Measurements from ENCODE around the gene MFAP2.
A peak's percentile ranks its signal among the peaks of the same experiment; 100 is the strongest.
"Not testable (repeated sequence)": the region's sequence is repeated elsewhere in the genome, so short reads cannot be mapped to it uniquely, and the experiment has no call there.

MFAP2 gene

DNA sequence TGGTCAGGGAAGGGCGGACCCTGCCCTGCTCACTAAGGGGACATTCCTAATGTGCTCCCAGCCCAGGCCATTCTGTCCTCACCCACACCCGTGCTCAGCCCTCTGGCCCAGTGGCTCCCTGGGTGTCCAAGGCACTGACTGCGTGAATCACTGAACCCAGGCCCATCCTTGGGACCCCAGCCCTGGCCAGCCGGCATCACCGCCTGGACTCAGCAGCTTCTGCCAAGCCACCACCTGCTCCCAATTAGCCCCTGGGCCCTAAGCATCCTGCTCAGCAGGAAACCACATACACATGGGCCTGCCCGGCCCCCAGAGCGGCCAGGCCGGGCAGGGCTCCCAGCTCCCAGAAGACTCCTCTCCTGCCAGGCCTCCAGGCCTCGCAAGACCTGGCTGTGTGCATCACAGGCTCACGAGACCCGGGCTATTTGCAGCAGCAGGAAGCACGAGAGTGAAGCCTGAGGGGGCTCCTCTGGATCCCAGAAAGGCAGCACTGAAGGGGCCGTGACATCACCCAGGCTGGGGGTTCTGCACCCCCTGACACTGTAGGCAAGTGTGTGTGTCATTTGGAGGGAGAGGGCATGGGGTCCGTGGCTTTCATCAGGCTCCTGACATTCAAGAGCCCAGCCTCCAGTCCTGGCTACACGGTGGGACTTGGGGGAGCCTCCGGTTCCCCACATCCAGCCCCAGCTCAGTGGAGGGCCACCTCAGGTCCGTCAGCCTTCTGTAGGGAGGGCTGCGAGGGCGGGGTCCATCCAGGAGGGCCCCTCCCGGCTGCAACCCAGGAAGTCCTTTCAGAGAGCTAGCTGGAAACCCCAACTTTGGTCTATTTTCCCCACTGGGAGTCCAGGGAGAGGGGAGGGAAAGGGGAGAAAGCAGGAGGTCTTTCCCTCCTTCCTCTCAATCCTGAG is 1.6 kb downstream of the MFAP2 start:
- ATAC-seq, result no peak

DNA sequence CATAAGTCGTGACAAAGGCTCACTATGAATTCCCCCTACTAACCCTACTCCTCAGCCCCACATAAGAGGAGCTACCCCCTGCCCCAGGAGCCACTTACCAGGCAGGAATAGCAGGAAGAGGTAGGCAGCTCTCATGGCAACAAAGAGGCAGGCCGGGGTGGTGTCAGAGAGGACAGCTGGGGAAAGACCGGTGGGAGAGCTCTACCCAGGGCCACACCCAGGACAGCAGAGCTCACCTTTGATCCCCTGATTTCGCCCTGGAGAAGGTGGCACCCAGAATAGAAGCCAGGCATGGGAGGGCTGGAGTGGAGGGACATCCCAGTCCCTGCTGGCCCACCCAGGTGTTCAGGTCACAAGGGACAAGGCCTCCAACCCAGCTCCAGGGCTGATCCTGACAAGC is 2.3 kb downstream of the MFAP2 start:
- no peak for ATAC-seq

DNA sequence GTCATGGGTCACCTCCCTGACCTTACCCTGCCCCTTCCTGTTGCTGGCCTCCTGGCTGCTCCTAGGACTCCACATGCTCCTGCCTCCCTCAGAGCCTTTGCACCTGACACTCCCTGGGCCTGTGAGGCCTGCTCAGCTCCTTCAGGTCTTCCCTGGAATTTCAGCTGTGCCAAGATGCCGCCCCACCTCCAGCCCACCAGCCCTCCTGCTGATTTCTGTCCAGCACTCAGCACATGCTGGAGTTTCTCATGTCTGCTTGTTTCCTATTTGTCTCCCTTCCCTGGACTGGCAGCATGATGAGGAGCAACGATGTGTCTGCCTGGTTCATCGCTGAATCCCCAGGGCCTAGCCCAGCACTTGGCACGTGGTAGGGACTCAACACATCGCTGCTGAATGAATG is 3.0 kb downstream of the MFAP2 start:
- ATAC-seq, result no peak

DNA sequence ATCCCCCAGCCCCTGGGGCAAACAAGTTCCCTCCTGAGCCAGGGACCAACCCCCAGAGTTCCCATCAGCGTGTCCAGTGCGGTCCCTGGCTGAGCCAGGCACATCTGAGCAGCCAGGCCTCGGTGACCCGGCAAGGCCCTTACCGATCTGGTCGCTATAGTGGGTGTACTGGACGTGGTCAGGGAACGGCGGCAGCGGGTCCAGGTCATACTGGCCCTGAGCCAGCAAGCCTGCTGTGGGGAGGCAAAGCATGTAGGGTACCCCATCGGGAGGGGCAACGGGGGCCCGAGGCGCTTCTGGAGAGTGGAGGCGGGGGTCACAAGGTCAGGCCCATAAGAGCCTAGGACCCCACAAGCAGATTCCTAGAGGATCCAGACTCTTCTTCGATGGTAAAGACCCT is 3.5 kb downstream of the MFAP2 start:
- no peak for ATAC-seq

DNA sequence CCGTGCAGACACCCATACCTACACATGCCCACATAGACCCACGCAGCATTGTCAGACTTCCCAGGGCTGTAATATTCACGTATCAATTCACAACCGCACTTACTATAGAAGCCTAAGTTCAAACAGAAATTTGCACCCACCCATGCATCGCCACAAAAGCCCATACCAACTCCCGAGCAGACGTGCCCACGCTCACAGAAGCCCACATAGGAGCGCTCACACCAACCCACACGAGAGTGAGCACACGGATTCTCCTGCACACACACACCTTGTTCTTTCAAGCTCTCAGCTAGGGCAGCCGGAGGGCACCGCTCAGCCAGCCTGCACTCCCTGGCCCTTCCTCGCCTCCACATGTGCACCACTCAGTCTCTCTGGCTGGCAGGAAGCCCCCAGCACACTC is 4.6 kb downstream of the MFAP2 start:
- no peak for ATAC-seq

DNA sequence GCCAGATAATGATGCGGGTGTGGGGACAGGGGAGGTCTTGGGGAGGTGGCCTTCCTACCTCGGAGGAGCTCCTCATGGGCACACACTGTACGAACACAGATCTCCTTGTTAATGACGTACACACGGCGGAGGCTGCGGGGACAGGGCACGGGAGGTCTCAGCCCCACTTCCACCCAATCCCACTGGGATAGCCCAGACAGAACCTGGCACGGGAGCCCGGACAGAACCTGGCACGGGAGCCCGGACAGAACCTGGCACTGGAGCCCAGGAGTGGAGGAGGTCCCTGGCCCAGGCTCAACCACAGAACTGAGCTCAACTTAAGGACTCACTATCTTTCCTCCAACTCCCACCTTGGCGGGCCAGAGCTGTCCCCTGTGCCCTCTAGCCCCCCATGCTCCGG is 5.2 kb downstream of the MFAP2 start:
- no peak for ATAC-seq

DNA sequence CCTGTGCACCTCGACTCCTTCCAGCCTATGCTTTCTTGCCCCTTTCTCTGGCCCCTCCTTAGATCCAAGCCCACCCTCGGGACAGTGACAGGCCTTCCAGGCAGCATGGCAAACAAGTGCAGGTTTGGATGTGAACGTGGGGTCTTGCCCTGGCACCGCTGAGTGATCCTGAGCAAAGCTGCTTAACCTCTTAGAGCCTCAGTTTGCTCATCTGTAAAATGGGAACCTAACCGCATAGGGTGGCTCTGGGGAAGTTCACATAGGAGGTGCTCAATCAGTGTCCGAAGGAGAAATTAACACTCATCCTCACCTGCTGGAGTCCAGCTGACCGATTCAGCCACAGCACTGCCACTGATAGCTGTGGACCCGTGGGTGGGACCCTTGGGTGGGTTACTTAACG is 7.2 kb downstream of the MFAP2 start:
- no peak for ATAC-seq

DNA sequence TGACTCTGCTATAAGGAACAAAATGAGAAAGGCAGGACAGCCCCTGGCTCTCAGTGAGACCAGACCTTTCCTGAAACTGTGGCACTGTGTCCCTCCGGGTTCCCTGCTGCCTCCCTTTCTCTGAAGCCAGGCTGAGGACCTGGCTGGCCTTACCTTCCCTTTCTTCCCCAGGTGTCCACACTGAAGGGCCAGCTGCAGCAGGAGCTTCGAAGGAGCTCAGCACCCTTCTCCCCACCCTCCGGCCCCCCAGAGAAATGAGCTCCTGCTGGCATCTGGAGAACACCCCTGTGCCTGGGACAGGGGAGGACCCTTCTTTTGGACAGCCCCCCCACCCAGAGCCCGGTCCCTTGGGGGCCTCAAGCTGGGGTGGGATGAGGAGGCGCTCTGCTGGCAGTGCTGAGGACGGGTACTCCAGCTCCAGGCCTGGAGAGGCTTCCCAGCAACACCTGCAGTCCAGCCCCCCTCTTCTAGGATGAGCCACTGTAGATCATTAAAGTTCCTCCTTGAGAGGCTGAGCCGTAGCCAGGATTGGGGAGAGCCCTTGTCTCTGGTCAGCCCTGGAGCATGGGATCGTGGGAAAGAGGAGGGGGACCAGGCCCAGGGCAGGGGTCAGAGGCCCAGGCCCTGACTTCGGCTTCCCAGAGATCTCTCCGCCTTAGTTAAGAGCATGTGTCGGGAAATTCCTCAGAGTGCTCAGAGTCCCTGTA is 8.1 kb downstream of the MFAP2 start:
- ATAC-seq, result no peak

DNA sequence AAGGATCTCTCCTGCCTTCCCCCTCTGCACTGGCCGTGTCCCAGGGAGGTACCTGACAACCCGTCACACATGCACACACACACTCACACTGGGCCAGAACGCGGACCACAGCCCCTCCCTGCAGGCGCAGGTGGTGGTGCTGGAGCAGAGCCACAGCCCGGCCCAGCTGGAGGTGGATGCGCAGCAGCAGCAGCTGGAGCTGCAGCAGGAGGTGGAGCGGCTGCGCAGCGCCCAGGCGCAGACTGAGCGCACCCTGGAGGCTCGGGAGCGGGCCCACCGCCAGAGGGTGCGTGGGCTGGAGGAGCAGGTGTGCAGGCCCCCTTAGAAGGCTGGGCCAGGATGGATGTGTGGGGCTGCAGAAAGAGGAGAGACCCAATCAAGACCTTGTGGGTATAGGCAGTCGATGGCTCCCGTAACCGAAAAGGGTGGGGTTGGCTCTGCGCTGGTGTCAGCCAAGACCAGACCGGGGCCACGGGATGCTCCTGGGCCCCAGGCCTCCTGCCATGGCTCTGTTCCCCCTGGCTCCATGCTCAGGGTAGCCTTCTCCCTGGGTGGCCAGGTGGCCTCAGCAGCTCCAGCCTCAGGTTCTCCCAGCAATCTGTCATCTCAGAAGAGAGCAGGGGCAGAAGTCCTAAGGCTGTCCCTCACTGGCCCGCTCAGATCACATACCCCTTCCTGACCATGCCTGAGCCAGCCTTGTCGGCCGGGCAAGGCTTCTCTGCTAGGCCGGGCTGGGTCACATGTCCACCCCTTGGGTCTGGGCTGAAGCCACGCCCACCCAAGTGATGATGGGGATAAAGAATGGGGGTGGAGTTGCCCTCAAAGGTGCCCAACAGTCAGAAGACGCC is 8.9 kb downstream of the MFAP2 start:
- ATAC-seq, result no peak

DNA sequence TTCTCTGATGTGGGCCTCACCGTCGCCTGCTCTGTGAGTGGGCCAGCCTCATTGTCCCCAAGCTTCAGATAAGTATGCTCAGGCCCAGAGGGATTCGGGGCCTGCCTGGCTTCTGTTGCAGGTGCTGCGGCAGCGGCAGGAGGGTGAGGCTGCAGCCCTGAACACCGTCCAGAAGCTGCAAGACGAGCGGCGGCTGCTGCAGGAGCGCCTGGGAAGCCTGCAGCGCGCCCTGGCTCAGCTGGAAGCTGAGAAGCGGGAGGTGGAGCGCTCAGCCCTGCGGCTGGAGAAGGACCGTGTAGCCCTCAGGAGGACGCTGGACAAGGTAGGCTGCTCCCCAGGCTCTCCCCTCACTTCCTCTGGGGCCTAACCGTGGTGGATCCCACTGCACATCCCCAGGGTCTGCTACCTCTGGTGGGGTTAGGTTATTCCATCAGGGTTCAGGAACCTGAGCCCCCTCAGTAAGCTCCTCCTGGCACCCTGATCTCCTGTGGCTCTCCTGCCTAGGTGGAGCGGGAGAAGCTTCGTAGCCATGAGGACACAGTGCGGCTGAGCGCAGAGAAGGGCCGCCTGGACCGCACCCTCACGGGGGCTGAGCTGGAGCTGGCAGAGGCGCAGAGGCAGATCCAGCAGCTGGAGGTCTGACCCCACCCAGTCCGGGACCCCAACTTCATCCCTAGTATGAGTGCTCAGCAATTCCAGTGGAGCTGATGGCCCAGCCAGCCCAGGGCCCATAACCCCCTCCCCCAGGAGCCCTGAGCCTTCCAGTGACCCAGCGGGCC is 10.1 kb downstream of the MFAP2 start:
- ATAC-seq, result no peak

DNA sequence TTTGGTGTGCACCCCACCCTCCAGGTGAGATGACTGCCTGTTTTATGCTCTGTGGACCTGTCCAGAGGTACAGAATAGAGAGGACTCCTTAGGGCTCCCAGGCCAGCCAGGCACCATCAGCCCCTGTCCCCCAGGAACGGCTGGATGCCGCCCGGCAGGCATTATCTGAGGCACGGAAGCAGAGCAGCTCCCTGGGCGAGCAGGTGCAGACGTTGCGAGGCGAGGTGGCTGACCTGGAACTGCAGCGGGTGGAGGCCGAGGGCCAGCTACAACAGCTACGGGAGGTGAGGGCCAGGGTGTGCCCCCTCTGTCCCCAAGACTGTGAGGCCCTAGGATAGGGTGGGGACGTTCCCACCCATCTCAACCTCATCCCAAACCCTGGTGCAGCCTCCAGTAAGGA is 10.8 kb downstream of the MFAP2 start:
- ATAC-seq, result no peak

DNA sequence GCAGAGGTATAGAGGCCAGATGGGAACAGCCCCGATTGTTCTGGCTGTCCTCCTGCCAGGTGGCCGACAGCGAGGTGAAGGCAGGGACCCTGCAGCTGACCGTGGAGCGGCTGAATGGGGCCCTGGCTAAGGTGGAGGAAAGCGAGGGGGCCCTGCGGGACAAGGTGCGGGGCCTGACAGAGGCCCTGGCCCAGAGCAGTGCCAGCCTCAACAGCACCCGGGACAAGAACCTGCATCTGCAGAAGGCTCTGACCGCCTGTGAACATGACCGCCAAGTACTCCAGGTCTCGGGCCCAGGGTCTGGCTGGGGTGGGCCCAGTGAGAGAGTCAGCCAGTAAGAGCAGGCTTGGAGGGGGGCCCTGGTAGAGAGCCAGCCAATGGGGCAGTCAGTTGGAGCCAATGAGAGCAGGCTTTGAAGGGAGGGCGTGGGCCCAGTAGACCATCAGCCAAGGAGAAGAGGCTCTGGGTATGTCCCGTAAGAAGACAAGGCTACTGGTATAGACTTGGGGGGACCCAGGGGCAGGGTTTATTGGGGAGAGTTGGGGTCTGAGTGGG is 11.3 kb downstream of the MFAP2 start:
- ATAC-seq, result no peak

DNA sequence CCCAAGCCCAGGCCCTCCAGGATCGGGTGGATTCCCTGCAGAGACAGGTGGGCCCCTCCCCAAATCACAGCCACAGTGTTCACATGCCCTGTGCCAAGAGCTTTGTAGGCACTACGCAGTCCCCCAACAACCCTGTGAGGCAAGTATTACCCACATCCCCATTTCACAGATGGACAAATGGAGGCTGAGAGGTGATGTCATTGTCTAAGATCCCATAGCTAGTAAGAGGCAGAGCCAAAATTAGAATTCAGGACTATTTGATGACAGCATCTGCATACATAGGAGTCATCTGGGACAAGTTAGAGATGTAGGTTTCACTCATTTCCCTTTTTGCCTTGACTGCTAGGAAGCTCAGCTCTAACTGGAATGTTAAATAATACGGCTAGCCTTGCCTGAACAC is 12.0 kb downstream of the MFAP2 start:
- no peak for ATAC-seq

DNA sequence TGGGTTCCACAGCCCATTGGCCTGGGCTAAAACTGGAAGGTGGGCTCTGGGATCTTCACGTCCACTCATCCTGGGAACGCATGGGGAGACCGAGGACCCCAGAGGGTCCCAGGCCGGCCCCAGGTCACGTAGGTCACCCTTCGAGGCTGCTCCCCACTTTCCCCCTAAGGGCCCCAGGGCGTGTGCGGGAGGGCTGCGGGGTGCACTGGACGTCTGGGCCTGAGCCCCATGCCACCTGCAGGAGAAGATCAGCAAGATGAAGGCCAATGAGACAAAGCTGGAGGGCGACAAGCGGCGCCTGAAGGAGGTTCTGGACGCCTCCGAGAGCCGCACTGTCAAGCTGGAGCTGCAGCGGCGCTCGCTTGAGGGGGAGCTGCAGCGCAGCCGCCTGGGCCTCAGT is 12.5 kb downstream of the MFAP2 start:
- ATAC-seq, result no peak

DNA sequence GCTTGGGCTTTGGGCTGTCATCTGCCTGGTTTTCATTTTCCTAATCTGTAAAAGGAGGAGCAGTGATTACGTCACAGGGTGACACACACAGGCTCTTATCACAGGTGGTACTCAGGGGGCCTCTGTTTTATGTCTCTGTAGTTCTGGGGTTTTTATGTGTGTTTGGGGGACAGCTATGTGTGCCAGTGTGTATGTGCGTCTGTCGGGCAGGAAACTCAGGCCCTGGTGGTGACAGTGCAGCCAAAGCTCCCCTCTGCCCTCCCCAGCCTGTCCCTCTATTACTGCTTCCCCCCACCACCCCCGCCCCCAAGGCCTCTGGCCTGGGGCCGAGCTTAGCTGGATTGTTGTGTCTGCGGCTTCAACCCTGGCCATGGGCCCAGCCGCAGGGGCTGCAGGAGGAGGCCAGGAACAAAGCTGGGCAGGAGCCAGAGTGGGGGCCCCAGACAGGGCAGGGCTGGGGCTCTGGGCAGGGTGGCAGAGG is 13.3 kb downstream of the MFAP2 start:
- ATAC-seq, result no peak

DNA sequence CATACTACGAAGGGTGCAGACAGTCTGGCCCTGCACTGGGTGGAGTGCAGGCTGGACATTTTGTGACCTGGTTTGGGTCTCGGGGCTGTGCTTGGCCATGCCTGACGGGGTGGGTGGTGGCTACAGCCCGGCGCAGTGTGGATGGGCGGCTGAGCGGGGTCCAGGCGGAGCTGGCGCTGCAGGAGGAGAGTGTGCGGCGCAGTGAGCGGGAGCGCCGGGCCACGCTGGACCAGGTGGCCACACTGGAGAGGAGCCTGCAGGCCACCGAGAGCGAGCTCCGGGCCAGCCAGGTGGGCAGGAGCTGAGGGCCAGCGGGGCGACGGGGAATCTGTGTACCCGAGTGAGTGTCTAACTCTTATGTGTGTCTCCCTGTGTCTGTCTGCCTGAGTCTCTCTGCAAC is 14.1 kb downstream of the MFAP2 start:
- no peak for ATAC-seq

DNA sequence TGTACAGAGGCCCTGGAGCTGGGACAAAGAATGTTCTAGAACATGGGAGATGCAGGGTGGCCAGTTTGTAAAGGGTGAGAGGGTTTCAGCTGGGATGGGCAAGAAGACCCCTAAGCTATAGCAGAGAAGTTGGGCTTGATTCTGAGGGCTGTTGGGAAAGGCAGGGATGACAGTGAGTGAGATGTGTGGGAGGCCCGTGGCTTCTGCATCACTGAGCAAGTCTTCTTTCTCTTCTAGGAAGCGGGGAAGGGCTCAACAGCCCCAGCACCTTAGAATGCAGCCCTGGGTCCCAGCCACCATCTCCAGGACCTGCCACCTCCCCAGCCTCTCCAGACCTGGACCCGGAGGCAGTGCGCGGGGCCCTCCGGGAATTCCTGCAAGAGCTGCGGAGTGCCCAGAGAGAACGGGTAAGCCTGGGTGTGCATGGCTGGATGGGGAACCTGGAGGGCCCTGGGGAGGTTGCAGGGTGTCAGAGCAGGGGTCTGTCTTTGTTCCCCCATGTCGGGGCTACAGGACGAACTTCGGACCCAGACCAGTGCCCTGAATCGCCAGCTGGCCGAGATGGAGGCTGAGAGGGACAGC is 14.8 kb downstream of the MFAP2 start:
- ATAC-seq, result no peak

DNA sequence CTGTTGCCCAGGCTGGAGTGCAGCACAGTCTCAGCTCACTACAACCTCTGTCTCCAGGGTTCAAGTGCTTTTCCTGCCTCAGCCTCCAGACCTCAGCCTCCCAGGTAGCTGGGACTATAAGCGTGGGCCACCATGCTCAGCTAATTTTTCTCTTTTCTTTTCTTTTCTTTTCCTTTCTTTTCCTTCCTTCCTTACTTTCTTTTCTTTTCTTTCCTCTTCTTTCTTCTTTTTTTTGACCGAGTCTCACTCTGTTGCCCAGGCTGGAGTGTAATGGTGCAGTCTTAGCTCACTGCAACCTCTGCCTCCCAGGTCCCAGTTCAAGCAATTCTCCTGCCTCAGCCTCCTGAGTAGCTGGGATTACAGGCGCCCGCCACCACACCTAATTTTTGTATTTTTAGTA is 16.3 kb downstream of the MFAP2 start:
- ATAC-seq, result not testable (repeated sequence)

DNA sequence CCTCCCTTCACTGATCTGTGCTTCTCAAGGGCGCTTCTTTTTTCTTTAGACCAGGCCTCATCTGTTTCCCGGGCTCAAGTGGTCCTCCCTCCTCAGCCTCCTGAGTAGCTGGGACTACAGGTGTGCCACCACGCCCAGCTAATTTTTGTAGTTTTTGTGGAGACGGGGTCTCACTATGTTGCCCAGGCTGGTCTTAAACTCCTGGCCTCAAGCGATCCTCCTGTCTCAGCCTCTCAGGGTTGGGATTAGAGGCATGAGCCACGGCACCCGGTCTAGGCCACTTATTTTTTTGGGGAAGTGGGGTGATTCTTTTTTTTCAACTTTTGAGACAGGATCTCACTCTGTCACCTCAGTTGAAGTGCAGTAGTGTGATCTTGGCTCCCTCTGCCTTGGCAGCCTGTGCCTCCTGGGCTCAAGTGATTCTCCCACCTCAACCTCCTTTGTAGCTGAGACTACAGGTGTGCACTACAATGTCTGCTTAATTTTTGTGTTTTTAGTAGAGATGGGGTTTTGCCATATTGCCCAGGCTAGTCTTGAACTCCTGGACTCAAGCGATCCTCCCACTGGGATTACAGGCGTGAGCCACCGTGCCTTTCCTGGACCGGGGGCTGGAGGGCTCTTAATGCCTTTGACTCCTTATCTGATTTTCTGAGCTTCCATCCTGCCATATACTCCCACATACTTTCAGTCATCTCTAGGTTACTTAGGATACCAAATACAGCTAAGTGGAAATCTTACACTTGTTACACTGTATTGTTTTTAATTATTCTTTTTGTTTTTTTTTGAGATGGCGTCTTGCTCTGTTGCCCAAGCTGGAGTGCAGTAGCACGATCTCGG is 18.9 kb downstream of the MFAP2 start:
- no peak for ATAC-seq

DNA sequence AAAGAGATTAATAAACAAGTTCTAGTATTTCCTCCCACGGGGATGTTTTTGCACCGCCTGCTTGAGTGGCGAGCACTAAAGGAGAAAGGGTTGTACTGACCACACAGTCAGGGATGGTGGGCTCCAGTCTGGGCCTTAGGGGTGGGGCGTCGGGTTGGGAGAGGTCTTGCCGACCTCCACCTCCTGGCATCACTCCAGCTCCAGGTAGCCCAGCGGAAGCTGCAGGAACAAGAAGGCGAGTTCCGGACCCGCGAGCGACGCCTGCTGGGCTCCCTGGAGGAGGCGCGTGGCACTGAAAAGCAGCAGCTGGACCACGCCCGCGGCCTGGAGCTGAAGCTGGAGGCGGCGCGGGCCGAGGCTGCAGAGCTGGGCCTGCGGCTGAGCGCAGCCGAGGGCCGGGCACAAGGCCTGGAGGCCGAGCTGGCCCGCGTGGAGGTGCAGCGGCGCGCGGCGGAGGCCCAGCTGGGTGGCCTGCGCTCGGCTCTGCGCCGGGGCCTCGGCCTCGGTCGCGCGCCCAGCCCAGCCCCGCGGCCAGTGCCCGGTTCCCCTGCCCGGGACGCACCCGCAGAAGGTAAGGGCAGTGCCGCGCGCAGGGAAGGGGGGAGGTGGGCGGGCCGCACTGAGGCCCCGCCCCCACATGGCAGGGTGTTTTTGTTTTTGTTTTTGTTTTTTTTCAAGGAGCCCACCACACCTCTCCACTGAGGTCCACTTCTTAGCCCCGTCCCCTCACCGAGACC is 19.7 kb downstream of the MFAP2 start:
- peak; percentile 89 to 93 for ATAC-seq
